Tibial nerve (tissue), 4 donors: ENCODE data around the gene RHEB. TPM values are rescaled to one million over a fixed set of nuclear protein-coding genes. Genes with fewer than 3 reads are reported as not detected.

Experiments used
- DNase-seq, 2 donors: peaks; one replicate each; pipeline ENCODE4 v3.0.0-alpha.2; 2019; ENCODE audit warnings: low spot score in 2 of 2
- H3K27ac ChIP-seq, 4 donors: fragments of 200-600 bp; sonication (generic) in 3 of 4; one replicate each; pipeline ENCODE4 v1.5.1; 2017 to 2019; ENCODE audit warnings: mild to moderate bottlenecking in 1 of 4
- H3K27me3 ChIP-seq, 2 donors: fragments of 200-600 bp; sonication (generic) in 1 of 2; one replicate each; pipeline versions ENCODE4 v1.5.1 to v1.6.0; 2017 to 2019
- H3K36me3 ChIP-seq, 3 donors: fragments of 200-600 bp; sonication (generic); one replicate each; pipeline ENCODE4 v1.5.1; 2018 to 2019
- H3K4me1 ChIP-seq, 4 donors: fragments of 200-600 bp; sonication (generic) in 3 of 4; one replicate each; pipeline ENCODE4 v1.5.1; 2017 to 2019
- H3K4me3 ChIP-seq, 4 donors: fragments of 200-600 bp; sonication (generic) in 3 of 4; one replicate each; pipeline ENCODE4 v1.5.1; 2017 to 2019; ENCODE audit warnings: mild to moderate bottlenecking in 1 of 4, moderate library complexity in 1 of 4
- H3K9me3 ChIP-seq, 4 donors: fragments of 200-600 bp; sonication (generic) in 3 of 4; one replicate each; pipeline ENCODE4 v1.5.1; 2017 to 2019
- CTCF ChIP-seq, 5 experiments: fragments of 200-600 bp in 3 of 5; fragments of 450-650 bp in 2 of 5; sonication (generic) in 3 of 5; IDR thresholded peaks; one replicate each; pipeline ENCODE4 v1.5.1; 2016 to 2019; ENCODE audit warnings: antibody characterized with exemption in 5 of 5, mild to moderate bottlenecking in 3 of 5, moderate library complexity in 2 of 5
- EP300 ChIP-seq, 2 donors: sonication (generic); formaldehyde crosslinking; IDR thresholded peaks; one replicate each; pipeline ENCODE4 v1.6.1; 2017; ENCODE audit warnings: antibody characterized with exemption in 2 of 2, mild to moderate bottlenecking in 1 of 2
- POLR2A ChIP-seq, 2 donors: fragments of 450-650 bp; IDR thresholded peaks; one replicate each; pipeline ENCODE4 v1.6.1; 2017; ENCODE audit warnings: antibody characterized with exemption in 2 of 2, mild to moderate bottlenecking in 2 of 2, moderate library complexity in 2 of 2
- WGBS, 2 donors: methylation state at CpG; one replicate each; pipeline ENCODE4 v1.1.5; 2018; 5-methylcytosine and 5-hydroxymethylcytosine counted together
- total RNA-seq, 4 donors: library from RNA; depleted of rRNA; stranded (reverse); fragments of >200 nt; gene quantifications; one replicate each; pipeline ENCODE4 v1.1.0, GENCODE V29; 2016

The RHEB gene
- total RNA-seq, 4 donors from 2014 or later: 95.4 to 128 (median 103) TPM

GRCh38 chr7:151436446-151437158 is 83.1 kb downstream of the RHEB start:
- H3K4me3 ChIP-seq: no peak overlapping the region
- no peak for TF ChIP-seq CTCF (IDR thresholded peaks at IDR 0.05)
- peak overlapping the region; percentile 46 to 82 (median 70) for H3K27ac ChIP-seq
- DNase-seq: no peak
- H3K36me3 ChIP-seq: no peaks in the 10 kb centered on the region
- 28 to 56% methylated on average over 7 to 9 of the region's 9 CpGs for WGBS, 2 donors
- no peaks in the 10 kb centered on the region for H3K9me3 ChIP-seq
- peaks cover 0 to 51% (median 17%) of the 10 kb centered on the region in 4 donors for H3K4me1 ChIP-seq
- peaks cover 0 to 4% of the 10 kb centered on the region in 2 donors for H3K27me3 ChIP-seq

- Histone ChIP-seq H3K36me3 (no peaks in the 10 kb centered on the region), H3K9me3 (no peaks in the 10 kb centered on the region), H3K27me3 (peaks cover 0 to 4% of the 10 kb centered on the region in 2 donors), H3K4me1 (peaks cover 0 to 44% (median 11%) of the 10 kb centered on the region in 4 donors), H3K4me3 (no peak overlapping the region), H3K27ac (peak overlapping the region in 3 of 4 donors; percentile 64 to 82 (median 77))
- no peak for DNase-seq
- TF ChIP-seq CTCF (IDR thresholded peaks at IDR 0.05) (no peak), POLR2A (IDR thresholded peaks at IDR 0.05) (no peak), EP300 (IDR thresholded peaks at IDR 0.05) (no peak)
- 81 to 88% methylated on average over 14 to 15 of the region's 15 CpGs for WGBS, 2 donors
Observed at GRCh38 chr7:151435971-151436370, 83.7 kb downstream of the RHEB start.

- TF ChIP-seq POLR2A (IDR thresholded peaks at IDR 0.05) (no peak), CTCF (IDR thresholded peaks at IDR 0.05) (no peak), EP300 (IDR thresholded peaks at IDR 0.05) (no peak)
- Histone ChIP-seq H3K4me3 (no peak overlapping the region), H3K9me3 (no peaks in the 10 kb centered on the region), H3K36me3 (no peaks in the 10 kb centered on the region), H3K27me3 (peaks cover 0 to 4% of the 10 kb centered on the region in 2 donors), H3K27ac (peak overlapping the region in 3 of 4 donors; percentile 64 to 82 (median 77)), H3K4me1 (peaks cover 0 to 38% (median 7%) of the 10 kb centered on the region in 4 donors)
- 85 to 90% methylated on average over 15 to 17 of the region's 20 CpGs for WGBS, 2 donors
- DNase-seq: no peak
Observed at GRCh38 chr7:151435103-151435916, 84.4 kb downstream of the RHEB start.

- H3K27me3 ChIP-seq: peaks cover 0 to 4% of the 10 kb centered on the region in 2 donors
- no peaks in the 10 kb centered on the region for H3K36me3 ChIP-seq
- no peak for TF ChIP-seq CTCF (IDR thresholded peaks at IDR 0.05)
- TF ChIP-seq POLR2A (IDR thresholded peaks at IDR 0.05): no peak
- TF ChIP-seq EP300 (IDR thresholded peaks at IDR 0.05): no peak
- H3K9me3 ChIP-seq: no peaks in the 10 kb centered on the region
- no peak overlapping the region for H3K4me3 ChIP-seq
- H3K27ac ChIP-seq: no peak overlapping the region
- no peak for DNase-seq
- H3K4me1 ChIP-seq: peaks cover 0 to 35% (median 9%) of the 10 kb centered on the region in 4 donors
- 92 to 94% methylated on average over 4 of the region's 4 CpGs for WGBS, 2 donors
Observed at GRCh38 chr7:151434549-151434948, 85.1 kb downstream of the RHEB start.
